ENCODE data around the gene SPRR2E.
A peak's percentile ranks its signal among the peaks of the same experiment; 100 is the strongest.
"Not testable (repeated sequence)": the region's sequence is repeated elsewhere in the genome, so short reads cannot be mapped to it uniquely, and the experiment has no call there.

The SPRR2E gene

DNA sequence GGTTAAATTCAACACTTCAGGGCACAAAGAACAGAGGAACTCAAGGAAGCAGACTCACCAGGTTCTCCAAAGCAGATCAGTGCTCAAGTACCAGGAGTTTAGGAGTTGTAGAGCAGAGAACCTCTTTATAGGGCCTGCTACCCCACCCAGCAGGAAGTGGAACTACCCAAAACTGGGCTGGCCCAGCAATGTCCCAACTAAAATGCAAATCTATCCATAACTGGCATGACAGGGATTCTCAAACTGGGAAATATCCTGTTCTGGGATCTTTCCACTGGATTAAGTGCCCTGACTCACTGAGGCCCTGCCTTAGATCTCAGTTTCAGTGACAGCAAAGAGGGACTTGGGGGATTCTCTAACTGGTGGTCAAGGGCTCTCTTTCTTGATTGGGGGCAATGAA lies at the start of gene SPRR2E:
Gene SPRR2E (minus strand): TSS at position 101 of the 400 bp plus-strand sequence. CDS start 775 bp downstream, outside the sequence.
- DNase-seq = no peak

DNA sequence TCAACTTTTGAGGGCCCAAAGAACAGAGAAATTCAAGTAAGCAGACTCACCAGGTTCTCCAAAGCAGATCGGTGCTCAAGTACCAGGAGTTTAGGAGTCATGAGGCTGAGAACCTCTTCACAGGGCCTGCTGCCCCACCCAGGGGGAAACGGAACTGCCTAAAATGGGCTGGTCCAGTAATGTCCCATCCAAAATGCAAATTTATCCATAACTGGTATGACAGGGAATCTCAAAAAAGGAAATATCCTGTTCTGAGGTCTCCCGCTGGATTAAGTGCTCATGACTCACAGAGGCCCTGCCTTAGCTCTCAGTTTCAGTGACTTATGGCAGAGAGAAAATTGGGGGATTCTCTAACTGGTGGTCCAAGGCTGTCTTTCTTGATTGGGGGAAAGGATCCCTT lies 47.1 kb upstream of the SPRR2E start:
- no peak for DNase-seq

DNA sequence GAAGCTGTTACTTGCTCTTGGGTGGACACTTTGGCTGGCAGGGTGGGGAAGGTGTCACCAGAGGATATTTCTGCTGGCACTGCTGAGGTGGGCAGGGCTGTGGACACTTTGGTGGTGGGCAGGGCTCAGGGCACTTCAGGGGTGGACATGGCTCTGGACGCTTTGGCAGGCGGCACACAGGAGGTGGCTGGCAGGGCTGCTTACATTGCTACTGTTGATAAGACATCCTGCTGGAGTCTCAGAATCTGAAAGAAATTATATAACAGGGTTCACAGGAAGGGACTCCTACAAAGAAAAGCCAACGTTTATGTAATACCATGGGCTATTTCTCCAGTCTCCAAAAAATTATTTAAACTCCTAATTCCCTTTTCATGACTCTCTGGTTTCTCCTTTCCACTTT lies 46.2 kb upstream of the SPRR2E start:
- DNase-seq = no peak

DNA sequence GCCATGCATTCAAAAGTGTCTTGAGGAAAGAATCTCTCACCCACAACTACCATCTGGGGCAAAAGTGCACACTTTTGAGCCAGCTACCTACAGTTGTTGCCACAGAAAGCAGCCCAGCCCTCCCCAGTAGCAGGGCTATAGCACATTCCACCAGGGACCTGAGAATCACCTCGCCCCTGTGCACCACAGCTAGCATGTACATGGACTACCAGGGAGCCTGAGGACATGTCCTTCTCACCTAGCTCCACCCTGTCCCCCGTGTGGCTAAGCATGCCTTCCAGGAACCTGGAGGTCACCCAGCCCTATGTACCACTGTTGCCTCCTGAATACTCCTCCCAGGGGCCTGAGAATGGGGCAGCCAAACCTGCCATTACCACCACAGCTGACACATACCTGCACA lies 39.4 kb upstream of the SPRR2E start:
- DNase-seq = no peak

DNA sequence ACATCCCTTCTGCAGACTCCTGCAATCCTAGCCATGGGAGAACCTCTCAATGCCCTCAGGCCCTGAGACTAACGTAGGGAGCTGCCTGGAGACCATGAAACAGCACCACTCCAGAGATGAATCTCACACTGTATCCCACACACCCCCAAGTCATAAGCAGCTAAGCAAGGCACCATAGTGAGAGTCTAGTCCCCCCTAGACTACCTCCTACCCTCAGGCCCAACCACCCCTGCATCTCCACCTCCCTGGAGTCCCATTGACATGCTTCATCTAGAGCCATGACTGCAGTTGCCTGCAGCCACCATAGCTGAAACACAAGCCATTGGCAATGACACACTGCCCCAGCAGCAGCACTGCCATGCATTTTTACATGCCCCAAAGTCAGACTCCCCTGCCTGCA lies 38.9 kb upstream of the SPRR2E start:
- no peak for DNase-seq

DNA sequence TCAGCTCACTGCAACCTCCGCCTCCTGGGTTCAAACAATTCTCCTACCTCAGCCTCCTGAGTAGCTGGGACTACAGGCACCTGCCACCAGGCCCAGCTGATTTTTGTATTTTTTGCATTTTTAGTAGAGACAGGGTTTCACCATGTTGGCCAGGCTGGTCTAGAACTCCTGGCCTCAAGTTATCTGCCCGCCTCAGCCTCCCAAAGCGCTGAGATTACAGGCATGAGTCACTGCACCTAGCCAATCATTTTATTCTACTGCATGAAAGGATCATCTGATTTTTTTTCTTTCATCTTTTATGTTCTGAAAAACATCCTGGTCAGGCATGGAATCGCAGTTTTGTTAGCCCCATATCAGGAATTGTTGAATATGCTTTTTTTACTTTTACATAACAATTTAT lies 34.4 kb upstream of the SPRR2E start:
- not testable (repeated sequence) for DNase-seq

DNA sequence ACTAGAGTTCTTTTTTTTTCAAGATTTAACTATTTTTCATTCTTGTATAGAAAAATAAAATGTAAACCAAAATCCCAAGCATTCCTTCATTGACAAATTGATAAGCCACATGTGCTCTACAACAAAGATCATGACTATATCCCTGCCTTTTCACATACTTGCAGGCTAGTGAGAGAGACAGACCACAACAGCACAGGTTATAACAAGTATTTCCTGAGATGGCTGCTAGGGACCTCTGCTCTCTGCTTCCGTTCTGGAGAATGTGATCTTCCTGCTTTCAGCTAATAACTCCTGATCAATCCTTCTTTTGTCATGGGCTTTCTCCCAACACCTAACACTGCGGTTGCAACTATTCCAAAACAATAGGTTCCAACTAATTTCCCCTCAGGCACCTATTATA lies 33.0 kb upstream of the SPRR2E start:
- DNase-seq = no peak

DNA sequence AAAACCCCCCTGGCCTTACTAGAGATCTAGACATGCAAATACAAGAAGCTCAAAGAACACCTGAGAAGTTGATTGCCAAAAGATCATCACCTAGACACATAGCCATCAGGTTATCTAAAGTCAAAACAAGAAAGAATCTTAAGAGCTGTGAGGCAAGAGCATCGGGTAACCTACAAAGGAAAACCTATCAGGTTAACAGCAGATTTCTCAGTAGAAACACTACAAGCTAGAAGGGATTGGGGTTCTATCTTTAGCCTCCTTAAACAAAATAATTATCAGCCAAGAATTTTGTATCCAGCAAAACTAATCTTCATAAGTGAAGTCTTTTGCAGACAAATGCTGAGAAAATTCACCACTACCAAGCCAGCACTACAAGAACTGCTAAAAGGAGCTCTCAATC lies 31.2 kb upstream of the SPRR2E start:
- no peak for DNase-seq

DNA sequence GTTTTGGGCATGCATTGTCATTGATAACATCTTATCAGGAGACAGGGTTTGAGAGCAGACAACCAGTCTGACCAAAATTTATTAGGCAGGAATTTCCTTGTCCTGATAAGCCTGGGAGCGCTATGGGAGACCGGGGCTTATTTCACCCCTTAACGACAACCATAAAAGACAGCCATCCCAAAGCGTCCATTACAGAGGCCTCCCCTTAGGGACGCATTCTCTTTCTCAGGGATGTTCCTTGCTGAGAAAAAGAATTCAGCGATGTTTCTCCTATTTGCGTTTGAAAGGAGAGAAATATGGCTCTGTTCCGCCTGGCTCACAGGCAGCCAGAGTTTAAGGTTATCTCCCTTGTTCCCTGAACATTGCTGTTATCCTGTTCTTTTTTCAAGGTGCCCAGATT lies 29.5 kb upstream of the SPRR2E start:
- not testable (repeated sequence) for DNase-seq

DNA sequence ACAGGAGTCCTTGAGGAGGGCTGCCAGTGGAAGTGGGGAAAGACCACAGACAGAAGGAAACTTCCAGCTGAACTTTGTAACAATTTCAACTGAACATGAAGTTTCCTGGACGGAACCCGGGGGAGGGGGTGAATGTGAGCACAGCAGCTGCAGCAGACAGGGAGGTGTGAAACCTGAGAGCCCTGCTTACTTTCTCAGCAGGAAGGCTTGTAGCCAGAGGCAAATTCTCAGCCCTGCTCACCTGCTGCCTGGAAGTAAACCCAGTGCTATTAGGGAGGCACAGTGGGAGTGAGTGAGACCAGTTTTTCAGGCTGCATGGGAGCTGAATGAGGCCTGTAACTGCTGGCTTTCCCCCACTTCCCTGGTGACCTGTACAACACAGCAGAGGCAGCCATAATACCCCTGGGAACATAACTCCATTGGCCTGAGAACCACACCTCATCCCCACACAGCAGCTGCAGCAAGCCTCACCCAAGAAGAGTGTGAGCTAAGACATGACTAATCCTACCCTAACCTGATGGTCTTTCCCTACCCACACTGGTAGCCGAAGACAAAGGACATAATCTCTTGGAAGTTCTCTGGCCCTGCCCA lies 28.6 kb upstream of the SPRR2E start:
- DNase-seq = peak; percentile 98

DNA sequence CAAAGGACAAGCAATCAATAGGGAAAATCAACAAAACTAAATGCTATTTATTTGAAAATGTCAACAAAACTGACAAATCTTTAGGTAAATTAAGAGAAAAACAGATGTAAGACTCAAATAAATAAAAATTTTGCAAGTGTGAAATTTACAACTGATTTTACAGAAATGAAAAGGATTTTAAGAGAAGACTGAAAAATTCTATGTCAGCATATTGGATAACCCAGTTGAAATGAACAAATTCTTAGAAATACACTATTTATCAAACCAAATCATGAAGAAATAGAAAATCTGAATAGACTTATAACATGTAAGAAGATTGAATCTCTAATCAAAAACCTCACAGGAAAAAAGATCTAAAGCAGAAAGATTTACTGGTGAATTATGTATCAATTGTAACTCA lies 26.6 kb upstream of the SPRR2E start:
- no peak for DNase-seq

DNA sequence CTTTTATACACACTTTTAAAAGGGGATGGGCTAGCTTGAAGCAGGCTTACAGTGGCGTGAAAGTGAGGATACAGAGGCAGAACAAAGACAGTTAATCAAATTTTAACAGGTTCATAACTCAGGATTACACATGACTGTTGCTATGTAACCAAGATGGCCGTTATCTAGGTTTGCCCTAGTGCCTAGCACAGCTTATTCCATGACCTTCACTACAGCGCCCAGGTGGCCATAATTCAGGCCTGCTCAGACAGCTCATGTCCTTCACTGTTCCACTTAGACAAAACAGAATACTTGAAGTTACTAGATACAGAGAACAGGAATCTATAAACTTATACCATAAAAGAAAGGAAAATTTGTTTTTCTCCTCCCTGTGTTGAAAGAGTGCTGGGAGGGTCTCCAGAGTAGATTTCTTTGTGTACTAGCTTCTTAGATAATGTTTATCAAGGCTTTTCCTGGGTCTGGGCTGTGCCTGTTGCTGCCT lies 25.2 kb upstream of the SPRR2E start:
- DNase-seq = no peak

DNA sequence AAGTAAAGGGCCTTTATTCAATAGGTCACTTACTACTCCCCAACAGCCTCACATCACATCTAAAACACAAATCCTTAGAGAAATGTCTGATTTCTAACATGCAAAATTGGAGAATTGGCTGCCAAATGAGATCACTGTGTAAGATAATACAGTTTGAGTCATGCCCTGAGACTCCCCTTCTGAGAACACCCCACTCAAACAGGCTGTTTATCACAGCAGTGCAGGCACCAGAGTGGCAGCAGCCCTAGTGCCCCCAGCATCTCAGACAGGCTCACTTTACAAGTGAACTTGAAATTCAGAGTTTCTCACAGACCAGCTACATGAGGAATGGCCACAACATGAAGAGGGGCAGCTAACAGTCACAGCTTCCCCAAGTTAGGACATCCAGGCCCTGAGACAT lies 20.9 kb upstream of the SPRR2E start:
- not testable (repeated sequence) for DNase-seq

DNA sequence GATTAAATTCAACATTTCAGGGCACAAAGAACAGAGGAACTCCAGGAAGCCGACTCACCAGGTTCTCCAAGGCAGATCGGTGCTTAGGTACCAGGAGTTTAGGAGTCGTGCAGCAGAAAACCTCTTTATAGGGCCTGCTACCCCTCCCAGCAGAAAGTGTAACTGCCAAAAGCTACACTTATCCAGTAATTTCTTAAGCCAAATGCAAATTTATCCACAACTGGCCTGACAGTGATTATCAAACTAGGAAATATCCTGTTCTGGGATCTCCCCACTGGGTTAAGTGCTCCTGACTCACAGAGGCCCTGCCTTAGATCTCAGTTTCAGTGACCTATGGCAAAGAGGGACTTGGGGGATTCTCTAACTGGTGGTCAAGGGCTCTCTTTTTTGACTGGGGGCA lies 19.1 kb upstream of the SPRR2E start, which contains the start of gene SPRR2F:
Gene SPRR2F (minus strand): TSS at position 101 of the 400 bp plus-strand sequence. CDS start 783 bp downstream, outside the sequence.
- DNase-seq = no peak

DNA sequence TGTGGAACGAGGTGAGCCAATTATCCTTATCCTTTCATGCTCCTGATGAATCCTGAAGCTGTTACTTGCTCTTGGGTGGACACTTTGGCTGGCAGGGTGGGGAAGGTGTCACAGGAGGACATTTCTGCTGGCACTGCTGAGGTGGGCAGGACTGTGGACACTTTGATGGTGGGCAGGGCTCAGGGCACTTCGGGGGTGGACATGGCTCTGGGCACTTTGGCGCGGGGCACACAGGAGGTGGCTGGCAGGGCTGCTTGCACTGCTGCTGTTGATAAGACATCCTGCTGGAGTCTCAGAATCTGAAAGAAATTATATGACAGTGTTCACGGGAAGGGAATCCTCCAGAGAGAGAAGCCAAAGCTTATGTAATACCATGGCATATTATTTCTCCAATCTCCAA lies 18.1 kb upstream of the SPRR2E start:
- not testable (repeated sequence) for DNase-seq

DNA sequence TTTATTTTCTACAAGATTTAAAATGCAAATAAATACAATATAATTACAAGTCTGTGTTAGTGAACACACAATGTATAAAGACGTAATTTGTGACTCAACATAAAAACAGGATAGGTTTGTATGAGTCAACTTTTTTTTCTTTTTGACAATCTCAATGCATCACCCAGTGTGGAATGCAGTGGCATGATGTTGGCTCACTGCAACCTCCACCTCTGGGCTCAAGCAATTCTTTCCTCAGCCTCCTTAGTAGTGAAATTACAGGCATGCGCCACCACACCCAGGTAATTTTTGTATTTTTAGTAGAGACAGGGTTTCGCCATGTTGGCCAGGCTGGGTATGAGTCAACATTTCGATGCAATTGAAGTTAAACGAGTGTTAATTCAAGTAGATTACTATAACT lies 5.9 kb upstream of the SPRR2E start:
- no peak for DNase-seq

DNA sequence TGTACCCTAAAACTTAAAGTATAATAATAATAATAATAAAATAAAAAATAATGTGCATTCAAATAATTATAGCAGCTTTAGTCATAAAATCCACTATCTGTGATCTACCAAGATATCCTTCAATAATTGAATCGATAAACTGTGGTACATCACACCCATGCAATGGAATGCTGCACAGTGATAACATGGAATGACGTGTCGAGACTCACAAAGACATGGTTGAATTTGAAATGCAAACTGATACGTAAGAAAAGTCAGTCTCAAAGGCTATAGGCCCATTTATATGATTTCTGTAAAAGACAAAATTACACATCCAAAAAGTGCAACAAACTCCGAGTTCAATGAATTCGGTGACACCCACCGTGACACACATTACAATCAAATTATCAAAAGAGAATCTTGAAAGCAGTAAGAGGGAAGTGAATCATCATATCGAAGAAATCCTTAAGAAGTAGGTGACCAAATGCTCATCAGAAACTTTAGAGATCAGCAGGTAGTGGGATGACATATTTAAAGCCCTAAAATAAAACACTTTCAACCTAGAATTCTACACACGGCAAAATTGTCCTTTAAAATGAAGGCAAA lies 5.2 kb upstream of the SPRR2E start:
- no peak for DNase-seq

DNA sequence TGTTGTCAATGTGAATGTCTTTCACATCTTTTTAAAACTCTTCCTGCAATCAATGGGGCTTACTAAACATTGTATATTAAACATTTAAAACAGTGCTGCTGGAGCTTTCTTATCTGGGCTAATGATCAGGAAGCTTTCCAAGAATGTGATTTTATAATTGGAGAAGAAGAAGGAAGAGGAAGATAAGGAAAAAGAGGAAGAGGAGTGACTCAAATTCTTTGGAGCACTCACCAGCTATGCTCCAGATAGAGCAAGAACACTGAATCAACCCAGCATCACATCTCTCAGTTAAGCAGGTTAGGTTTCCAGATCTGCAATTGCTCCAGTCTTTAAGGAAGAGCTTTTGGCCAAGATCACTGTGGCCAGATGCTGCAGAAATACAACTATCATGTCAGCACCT lies 1.4 kb upstream of the SPRR2E start:
- DNase-seq = no peak

DNA sequence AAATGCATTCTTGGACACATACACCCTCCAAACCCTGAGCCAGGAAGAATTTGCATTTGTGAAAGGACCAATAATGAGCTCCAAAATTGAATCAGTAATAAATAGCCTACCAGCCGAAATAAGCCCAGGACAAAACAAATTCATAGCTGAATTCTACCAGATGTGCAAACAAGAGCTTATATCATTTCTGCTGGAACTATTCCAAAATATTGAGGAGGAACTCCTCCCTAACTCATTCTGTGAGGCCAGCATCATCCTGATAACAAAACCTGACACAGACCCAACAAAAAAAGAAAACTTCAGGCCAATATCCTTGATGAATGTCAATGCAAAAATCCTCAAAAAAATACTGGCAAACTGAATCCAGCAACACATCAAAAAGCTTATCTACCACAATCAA lies 6.7 kb downstream of the SPRR2E start:
- DNase-seq = no peak

DNA sequence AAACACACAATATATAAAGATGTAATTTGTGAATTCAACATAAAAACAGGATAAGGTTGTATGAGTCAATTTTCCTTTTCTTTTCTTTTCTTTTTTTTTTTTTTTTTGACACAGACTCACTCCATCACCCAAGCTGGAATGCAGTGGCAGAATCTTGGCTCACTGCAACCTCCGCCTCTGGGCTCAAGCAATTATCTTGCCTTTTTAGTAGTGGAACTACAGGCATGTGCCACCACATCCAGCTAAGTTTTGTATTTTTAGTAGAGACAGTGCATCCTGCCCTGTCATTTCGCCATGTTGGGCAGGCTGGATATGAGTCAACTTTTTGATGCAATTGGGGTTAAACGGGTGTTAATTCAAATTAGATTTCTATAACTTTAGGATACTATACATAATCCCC lies 12.6 kb downstream of the SPRR2E start:
- DNase-seq = no peak

DNA sequence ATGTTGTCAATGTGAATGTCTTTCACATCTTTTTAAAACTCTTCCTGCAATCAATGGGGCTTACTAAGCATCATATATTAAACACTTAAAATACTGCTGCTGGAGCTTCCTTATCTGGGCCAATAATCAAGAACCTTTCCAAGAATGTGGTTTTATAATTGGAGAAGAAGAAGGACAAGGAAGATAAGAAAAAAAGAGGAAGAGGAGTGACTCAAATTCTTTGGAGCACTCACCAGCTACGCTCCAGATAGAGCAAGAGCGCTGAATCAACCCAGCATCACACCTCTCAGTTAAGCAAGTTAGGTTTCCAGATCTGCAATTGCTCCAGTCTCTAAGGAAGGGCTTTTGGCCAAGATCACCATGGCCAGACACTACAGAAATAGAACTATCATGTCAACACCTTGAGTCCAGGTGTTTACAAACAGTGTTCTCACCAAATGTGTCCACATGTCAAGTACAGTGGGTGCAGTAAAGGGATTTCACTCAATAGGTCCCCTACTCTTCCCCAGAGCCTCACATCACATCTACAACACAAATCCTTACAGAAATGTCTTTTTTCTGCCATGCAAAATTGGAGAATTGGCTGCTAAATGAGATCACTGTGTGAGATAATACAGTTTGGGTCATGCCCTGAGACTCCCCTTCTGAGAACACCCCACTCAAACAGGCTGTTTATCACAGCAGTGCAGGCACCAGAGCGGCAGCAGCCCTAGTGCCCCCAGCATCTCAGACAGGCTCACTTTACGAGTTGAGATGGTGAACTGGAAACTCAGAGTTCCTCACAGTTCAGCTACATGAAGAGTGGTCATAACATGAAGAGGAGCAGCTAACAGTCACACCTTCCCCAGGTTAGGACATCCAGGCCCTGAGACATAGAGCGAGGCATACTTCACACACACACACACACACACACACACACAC lies 21.3 kb downstream of the SPRR2E start:
- no peak for DNase-seq

DNA sequence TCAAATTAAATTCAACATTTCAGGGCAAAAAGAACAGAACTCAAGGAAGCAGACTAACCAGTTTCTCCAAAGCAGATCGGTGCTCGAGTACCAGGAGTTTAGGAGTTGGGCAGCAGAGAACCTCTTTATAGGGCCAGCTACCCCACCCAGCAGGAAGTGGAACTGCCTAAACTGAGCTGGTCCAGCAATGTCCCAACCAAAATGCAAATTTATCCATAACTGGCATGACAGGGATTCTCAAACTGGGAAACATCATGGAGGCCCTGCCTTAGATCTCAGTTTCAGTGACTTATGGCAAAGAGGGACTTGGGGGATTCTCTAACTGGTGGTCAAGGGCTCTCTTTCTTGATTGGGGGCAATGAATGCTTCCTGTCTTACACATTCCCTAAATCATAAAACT lies 22.8 kb downstream of the SPRR2E start, which contains the start of gene SPRR2B:
Gene SPRR2B (minus strand): TSS at position 101 of the 400 bp plus-strand sequence. CDS start 772 bp downstream, outside the sequence.
- DNase-seq = no peak

DNA sequence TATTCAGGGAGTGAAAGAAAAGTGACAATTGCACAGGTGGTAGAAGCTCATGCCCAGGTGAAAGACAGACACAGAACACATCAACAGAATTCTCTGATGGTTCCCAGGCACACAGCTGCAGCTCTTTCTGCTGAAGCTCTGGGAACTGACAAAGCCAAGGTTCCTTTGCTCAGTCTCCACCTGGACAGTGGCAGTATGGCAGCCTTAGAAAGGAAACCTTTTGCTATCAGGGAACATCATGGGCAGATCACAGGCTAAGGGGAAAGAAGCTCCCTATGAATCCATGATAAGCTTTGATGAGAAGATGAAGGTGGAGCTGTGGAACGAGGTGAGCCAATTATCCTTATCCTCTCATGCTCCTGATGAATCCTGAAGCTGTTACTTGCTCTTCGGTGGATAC lies 24.1 kb downstream of the SPRR2E start:
- no peak for DNase-seq
